OCI-LY7 (cell line): ENCODE measurements around the gene KAT6B. TPM values are rescaled to one million over a fixed set of nuclear protein-coding genes. Genes with fewer than 3 reads are reported as not detected.

Source experiments
- BruUV-seq: library from RNA; stranded (reverse); fragments of 400-500 nt; replicated peaks from 2 replicates; lab custom pipeline; 2021; lab: Mats Ljungman, UMichigan
- CTCF ChIA-PET: fragments of 300-600 bp; sonication (Branson Sonifier 250); formaldehyde crosslinking; loops from one replicate; lab custom pipeline; 2022; ENCODE audit warnings: antibody characterized with exemption; ENCODE audit not compliant: unreplicated experiment; lab: Charles Lee
- POLR2A ChIA-PET: fragments of 300-600 bp; sonication (Branson Sonifier 250); formaldehyde crosslinking; loops from one replicate; lab custom pipeline; 2022; ENCODE audit warnings: antibody characterized with exemption; lab: Charles Lee
- DNase-seq: peaks from one replicate; pipeline ENCODE4 v3.0.0-alpha.2; 2015; ENCODE audit warnings: low spot score
- H2AFZ ChIP-seq: fragments of 200-600 bp; sonication (generic), shearing (Covaris generic); 2 replicates; pipeline ENCODE4 v1.6.1; 2014; ENCODE audit warnings: mild to moderate bottlenecking, antibody characterized with exemption, low read length, moderate library complexity
- H3K27ac ChIP-seq: fragments of 200-600 bp; sonication (generic); 2 replicates; pipeline ENCODE4 v1.5.1; 2014; ENCODE audit warnings: mixed run types, low read depth, mild to moderate bottlenecking, moderate library complexity, low read length, inconsistent platforms; ENCODE audit not compliant: poor library complexity, severe bottlenecking
- H3K36me3 ChIP-seq: fragments of 200-600 bp; sonication (generic); 2 replicates; pipeline ENCODE4 v1.6.1; 2014; ENCODE audit warnings: mild to moderate bottlenecking, antibody characterized with exemption, low read length, moderate library complexity, mixed read lengths; ENCODE audit not compliant: insufficient read depth
- H3K4me1 ChIP-seq: fragments of 200-600 bp; sonication (generic); 2 replicates; pipeline ENCODE4 v1.5.1; 2014; ENCODE audit warnings: mild to moderate bottlenecking, low read length; ENCODE audit not compliant: insufficient read depth, poor library complexity, severe bottlenecking
- H3K4me2 ChIP-seq: fragments of 200-600 bp; sonication (generic); 2 replicates; pipeline ENCODE4 v1.6.1; 2014; ENCODE audit warnings: mild to moderate bottlenecking, low read length
- H3K4me3 ChIP-seq: fragments of 200-600 bp; sonication (generic); 2 replicates; pipeline ENCODE4 v1.5.1; 2014; ENCODE audit warnings: mild to moderate bottlenecking, low read depth, low read length; ENCODE audit not compliant: poor library complexity, severe bottlenecking
- H3K79me2 ChIP-seq: fragments of 200-600 bp; sonication (generic); 2 replicates; pipeline ENCODE4 v1.6.1; 2016; ENCODE audit warnings: low read depth, mild to moderate bottlenecking, low read length, moderate library complexity, mixed read lengths; ENCODE audit not compliant: insufficient read depth
- H3K9me2 ChIP-seq: fragments of 200-600 bp; sonication (generic); 2 replicates; pipeline ENCODE4 v1.6.1; 2016; ENCODE audit warnings: mild to moderate bottlenecking, low read length, mixed read lengths; ENCODE audit not compliant: insufficient read depth
- H3K9me3 ChIP-seq: fragments of 200-600 bp; sonication (generic); 2 replicates; pipeline ENCODE4 v1.6.1; 2014; ENCODE audit warnings: mild to moderate bottlenecking, mixed run types, low read length, mixed read lengths
- H4K20me1 ChIP-seq: fragments of 200-600 bp; sonication (generic); 2 replicates; pipeline ENCODE4 v1.6.1; 2014; ENCODE audit warnings: mild to moderate bottlenecking, antibody characterized with exemption, low read length, moderate library complexity, mixed read lengths; ENCODE audit not compliant: insufficient read depth
- EZH2phosphoT487 ChIP-seq: fragments of 200-600 bp; sonication (generic); IDR thresholded peaks from 2 replicates; pipeline ENCODE4 v1.6.1; 2018; ENCODE audit warnings: low read depth, borderline replicate concordance, mild to moderate bottlenecking, mixed run types, antibody characterized with exemption, low read length, moderate library complexity, mixed read lengths
- intact Hi-C: fragments of 100-400 bp; cut with micrococcal nuclease; formaldehyde crosslinking; loops from one replicate; pipeline ENCODE4 v1.10.0; 2022; ENCODE audit not compliant: unreplicated experiment
- total RNA-seq, 2 experiments: library from RNA; depleted of rRNA in 1 of 2; stranded (reverse); fragments of >200 nt in 1 of 2; shearing (Covaris generic) in 1 of 2; gene quantifications; 2 replicates each; pipeline ENCODE4 v1.2.3, GENCODE V29; 2014 to 2022
- TF ChIP-seq, protein P1 (sequence below): fragments of 200-600 bp; sonication (generic); conservative IDR thresholded peaks from 2 replicates; pipeline ENCODE4 v1.5.1; 2014; ENCODE audit warnings: mild to moderate bottlenecking, antibody characterized with exemption, low read length, moderate library complexity, mixed read lengths

The KAT6B gene
- total RNA-seq, 2 experiments from 2014 or later: 20.8 to 40.8 TPM

GRCh38 chr10:75062506-75063299 lies 236.3 kb downstream of the KAT6B start:
- no peaks in the 10 kb centered on the region for H3K79me2 ChIP-seq
- H3K9me2 ChIP-seq: no peaks in the 10 kb centered on the region
- POLR2A ChIA-PET: interaction anchor here (0.5 kb wide), 1 partner anchor 14 kb away, joined by 3 read pairs; no protein-coding TSS in a partner anchor
- H3K4me2 ChIP-seq: no peak overlapping the region
- H3K4me1 ChIP-seq: no peaks in the 10 kb centered on the region
- no peaks in the 10 kb centered on the region for H3K36me3 ChIP-seq
- H3K4me3 ChIP-seq: no peak overlapping the region
- no peak overlapping the region for H2AFZ ChIP-seq
- no peaks in the 10 kb centered on the region for H3K9me3 ChIP-seq
- no TSS peak for BruUV-seq
- CTCF ChIA-PET: no interaction called here
- no peaks in the 10 kb centered on the region for H4K20me1 ChIP-seq
- intact Hi-C loops: no loop called here
- no peak for DNase-seq
- no peak for TF ChIP-seq EZH2phosphoT487
- TF ChIP-seq, protein P1, sequence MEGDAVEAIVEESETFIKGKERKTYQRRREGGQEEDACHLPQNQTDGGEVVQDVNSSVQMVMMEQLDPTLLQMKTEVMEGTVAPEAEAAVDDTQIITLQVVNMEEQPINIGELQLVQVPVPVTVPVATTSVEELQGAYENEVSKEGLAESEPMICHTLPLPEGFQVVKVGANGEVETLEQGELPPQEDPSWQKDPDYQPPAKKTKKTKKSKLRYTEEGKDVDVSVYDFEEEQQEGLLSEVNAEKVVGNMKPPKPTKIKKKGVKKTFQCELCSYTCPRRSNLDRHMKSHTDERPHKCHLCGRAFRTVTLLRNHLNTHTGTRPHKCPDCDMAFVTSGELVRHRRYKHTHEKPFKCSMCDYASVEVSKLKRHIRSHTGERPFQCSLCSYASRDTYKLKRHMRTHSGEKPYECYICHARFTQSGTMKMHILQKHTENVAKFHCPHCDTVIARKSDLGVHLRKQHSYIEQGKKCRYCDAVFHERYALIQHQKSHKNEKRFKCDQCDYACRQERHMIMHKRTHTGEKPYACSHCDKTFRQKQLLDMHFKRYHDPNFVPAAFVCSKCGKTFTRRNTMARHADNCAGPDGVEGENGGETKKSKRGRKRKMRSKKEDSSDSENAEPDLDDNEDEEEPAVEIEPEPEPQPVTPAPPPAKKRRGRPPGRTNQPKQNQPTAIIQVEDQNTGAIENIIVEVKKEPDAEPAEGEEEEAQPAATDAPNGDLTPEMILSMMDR: no peak
- H3K27ac ChIP-seq: no peak overlapping the region

DNA sequence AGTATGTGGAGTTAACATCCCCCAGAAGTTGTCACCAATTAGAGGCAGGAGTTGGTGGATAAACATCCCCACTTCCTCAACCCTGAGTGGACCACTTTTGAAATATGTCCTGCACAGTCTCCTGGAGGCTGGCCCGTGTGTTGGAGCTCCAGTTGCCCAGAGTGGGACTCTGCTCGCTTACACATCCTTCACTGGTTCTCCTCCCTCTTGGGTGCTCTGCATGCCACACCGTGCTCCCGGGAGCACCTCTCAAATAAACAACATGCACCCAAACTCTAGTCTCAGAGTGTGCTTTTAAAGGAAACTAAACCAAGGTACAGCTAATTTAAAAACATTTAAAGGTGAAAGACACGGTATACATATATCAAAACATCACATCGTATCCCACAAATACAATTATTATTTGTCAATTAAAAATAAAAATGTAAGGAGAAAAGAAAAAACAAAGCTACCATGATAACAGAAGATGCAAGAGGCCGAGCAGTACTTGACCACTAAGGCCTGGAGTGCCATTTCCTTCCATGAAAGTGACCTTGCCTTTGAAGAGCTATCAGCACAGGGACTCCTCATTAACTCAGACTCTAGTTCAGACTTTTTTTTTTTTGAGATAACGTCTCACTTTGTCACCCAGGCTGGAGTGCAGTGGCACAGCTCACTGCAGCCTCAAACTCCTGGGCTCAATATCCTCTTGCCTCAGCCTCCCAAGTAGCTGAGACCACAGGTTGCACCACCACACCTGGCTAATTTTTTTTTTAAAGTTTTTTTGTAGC lies 237.2 kb downstream of the KAT6B start:
- no peaks in the 10 kb centered on the region for H3K9me2 ChIP-seq
- ChIA-PET CTCF (no interaction called here), POLR2A (interaction anchor here (0.5 to 1.1 kb wide), 3 partner anchors 31 to 1255 kb away, joined by 4 to 6 read pairs (median 4); no protein-coding TSS in a partner anchor)
- no TSS peak for BruUV-seq
- H3K36me3 ChIP-seq: no peaks in the 10 kb centered on the region
- no peaks in the 10 kb centered on the region for H3K79me2 ChIP-seq
- no peak overlapping the region for H2AFZ ChIP-seq
- no peaks in the 10 kb centered on the region for H3K9me3 ChIP-seq
- intact Hi-C loops: no loop called here
- H3K4me1 ChIP-seq: no peaks in the 10 kb centered on the region
- DNase-seq: no peak
- no peaks in the 10 kb centered on the region for H4K20me1 ChIP-seq
- no peak overlapping the region for H3K27ac ChIP-seq
- H3K4me2 ChIP-seq: no peak overlapping the region
- H3K4me3 ChIP-seq: no peak overlapping the region
- TF ChIP-seq, protein P1: no peak
- no peak for TF ChIP-seq EZH2phosphoT487
